HL-60/S4 treated with phorbol 12-myristate 13-acetate at 8.2 ng/mL for 4 days and 3 days (cell line): ENCODE data around the gene CDKAL1.
"Not testable (repeated sequence)": the region's sequence is repeated elsewhere in the genome, so short reads cannot be mapped to it uniquely, and the experiment has no call there.

ENCODE experiments used
- in situ Hi-C: fragments of 300-500 bp; cut with MboI; formaldehyde crosslinking; loops from 2 replicates; pipeline ENCODE4 v1.15.0; 2022; ENCODE audit warnings: low sequenced_read_pairs

The CDKAL1 gene

DNA sequence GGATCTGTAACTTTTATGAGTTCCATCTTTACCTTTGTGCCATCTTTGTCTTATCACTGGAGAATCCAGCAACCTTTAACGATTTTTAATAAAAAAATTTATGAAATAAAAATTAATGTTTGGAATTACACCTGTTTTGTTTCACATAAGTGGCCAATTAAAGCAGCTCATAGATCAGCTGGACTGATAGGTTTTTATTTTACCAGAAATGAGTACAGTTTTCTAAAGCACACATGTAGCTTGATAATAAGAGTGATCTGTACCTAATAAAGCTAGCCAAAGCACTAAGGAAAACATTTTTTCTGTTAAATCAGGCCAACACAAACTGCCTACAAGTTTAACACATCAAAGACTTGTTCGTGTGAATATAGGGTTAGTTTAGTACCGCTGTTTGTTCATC lies 500.1 kb downstream of the CDKAL1 start:
- in situ Hi-C loops = no loop called here

DNA sequence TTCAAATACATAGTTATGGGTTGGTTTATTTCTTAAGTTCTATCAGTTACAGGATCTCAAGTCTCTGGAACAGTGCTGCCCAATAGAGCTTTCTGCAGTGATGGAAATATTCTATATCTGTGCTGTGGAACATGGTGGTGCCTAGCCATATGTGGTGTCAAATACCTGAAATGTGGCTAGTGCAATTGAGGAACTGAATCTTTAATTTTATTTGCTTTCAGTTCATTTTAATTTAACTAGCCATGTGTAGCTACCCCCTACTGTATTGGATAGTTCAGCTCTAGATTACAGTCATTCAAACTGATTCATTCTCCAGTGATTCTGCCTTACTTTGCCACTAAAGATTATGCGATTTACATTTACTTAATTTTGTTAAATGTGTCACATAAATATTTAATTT lies 503.2 kb downstream of the CDKAL1 start:
- in situ Hi-C loops = no loop called here

DNA sequence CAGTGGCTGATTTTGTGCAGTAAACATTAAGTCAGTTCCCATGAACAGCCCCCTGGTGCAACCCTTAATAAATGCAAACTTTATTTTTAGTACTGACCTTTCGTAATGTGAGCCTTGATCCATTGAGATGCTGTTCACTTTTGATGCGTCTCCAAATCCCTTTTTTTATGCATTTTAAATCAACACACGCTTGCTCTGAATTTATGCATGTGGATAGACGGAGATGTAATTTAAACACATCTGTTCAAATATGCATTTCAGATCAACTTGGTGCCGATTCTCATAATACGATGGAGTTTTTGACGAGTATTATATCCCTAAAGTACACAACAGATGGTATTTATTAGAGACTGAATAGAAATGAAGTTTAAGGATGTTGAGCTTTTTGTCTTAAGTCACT lies 505.7 kb downstream of the CDKAL1 start:
- in situ Hi-C loops = no loop called here

DNA sequence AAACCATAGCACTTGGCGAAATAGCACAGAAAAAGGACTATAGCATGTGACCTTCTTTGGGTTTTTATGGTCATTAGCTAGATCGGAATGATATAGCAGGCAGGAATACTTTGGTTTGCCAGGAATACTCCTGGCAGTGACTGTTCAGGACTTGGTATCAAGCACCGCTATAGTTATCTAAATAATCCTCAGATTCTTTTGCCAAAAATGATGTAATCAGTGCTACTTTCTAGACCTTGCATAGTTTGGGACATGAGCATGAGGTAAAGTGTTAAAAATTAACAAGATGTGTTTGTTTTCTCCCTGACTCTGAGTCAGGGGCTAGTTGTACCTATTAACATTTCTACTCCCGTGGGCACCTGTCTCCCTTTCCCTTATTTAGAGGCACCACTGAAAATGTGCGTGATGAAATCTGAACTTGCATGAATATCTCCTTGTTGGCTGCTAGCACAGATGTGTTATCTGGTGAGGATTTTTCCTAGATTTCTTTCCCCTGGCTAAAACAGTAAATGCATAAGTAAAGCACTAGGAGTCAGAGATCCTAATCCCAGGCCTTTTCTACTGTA lies 511.0 kb downstream of the CDKAL1 start:
- in situ Hi-C loops = no loop called here

DNA sequence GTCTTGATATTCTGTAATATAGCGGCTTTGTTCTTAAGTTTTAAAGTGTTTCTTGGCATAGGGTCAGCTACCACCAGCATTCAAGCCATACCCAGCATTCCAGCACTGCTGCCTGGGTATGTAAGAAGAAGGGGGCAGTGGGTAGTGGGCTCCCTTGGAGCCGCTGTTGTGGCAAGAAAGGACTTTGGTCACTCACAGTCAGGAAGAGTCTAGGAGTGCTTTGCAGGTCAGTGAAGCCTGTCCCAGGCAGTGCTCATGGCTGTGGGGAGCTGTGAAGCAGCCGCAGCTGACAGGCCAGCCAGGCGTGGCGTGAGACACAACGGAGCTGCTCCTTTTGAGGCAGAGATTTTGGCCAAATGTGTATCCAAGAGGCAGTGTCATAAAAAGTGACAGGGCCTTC lies 512.0 kb downstream of the CDKAL1 start:
- in situ Hi-C loops = no loop called here

DNA sequence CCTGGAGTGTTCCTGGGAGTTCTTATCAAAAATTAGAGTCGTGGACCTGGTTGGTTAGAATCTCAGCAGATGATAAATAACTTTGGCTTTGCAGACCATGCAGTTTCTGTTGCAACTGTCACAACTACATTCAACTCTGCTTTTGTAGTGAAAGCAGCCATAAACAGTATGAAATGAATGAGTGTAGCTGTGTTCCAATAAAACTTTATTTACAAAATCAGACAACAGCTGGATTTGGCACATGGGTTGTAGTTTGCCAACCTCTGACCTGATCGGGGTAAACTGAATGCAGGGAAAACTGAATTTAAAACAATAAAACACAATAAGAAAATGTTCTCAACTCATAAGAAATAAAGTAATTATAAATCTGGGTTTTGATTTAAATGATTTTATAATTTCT lies 513.8 kb downstream of the CDKAL1 start:
- in situ Hi-C loops = no loop called here

DNA sequence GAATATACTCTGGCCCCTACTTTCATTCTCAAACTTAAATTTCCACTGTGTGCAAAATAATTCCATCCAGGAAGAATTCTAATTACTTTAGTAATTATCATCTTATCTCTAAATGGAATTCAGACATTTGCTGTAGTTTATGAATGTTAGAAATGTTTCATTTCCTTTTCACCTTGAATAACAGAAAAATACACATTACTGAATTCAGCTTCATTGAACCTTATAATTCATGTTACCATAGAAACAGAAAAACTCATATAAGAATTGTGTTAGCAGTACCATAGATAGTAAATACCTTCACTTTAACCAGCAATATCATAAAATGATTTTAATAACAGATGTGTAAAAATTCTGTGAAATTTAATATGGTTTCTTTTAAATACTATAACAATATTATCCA lies 514.9 kb downstream of the CDKAL1 start:
- in situ Hi-C loops = no loop called here

DNA sequence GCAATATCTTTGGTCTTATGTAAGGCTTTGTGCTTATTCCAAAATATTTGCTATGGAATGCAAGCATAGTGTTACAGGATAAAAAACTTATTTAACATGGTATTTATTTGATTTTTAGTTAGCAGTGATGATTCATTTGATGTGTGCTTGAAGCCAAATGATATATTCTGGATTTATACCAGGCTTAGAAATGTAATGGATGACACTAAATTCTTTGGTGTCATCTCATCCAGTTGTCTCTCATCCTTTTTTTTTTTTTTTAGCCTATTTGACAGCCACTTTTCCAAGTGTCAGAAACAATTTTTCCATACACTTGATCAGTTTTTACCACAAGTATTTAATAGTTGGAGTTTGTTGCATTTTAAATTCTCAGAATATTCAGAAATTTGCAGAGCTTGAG lies 515.3 kb downstream of the CDKAL1 start:
- in situ Hi-C loops = no loop called here

DNA sequence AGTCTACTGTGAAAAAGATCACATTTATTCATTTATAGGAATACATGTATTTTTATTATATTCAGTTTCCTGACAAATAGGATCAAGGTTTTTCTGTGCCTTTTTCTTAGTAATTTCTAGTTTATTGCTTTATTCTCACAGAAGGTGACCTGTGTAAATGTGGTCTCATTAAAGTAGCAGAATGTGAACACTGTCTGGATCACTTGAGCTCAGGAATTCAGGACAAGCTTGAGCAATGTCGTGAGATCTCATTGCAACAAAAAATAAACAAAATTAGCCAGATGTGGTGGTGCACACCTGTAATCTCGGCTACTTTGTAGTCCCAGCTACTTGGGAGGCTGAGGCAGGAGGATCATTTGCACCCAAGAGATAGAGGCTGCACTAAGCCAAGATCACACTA lies 516.7 kb downstream of the CDKAL1 start:
- in situ Hi-C loops = no loop called here

DNA sequence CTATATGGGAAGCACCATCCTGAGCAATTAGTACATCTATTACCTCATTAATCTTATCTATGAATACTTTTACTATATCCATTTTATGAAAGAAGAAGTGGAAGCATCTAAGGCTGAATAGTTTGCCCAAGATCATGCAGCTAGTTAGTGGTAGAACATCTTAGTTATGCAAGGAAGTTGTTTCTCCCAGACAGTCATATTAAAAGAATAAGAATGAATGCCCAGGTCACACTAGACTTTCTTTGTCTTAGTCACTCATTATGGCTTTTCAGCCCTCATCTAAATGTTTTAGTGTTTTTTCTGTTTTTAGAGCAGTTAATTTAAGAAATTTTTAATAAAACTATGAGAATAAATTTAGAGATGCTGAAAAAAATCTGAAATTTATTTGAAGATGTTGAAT lies 517.5 kb downstream of the CDKAL1 start:
- in situ Hi-C loops = no loop called here

DNA sequence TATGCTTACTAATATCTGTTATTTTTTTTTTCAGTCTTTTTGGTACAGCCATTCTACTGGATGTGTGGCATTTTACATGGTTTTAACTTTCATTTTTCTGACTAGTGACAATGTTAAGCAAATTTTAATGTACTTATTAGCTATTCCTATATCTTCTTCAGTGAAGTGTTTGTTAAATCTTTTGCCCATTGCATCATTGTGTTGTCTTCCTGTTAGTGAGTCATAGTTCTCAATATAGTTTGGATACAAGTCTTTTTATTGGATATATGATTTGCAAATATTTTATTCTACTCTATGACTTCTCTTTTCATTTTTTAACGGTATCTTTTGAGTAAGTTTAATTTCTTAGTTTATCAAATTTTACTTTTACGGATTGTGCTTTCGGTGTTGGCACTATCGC lies 519.4 kb downstream of the CDKAL1 start:
- in situ Hi-C loops = no loop called here

DNA sequence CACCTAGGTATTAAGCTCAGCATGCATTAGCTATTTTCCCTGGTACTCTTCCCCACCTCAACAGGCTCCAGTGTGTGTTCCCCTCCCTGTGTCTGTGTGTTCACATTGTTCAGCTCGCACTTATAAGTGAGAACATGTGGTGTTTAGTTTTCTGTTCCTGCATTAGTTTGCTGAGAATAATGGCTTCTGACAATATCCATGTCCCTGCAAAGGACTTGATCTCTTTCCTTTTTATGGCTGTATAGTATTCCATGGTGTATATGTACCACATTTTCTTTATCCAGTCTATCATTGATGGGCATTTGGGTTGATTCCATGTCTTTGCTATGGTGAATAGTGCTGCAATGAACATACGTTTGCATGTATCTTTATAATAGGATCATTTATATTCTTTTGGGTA lies 521.2 kb downstream of the CDKAL1 start:
- in situ Hi-C loops = not testable (repeated sequence)

DNA sequence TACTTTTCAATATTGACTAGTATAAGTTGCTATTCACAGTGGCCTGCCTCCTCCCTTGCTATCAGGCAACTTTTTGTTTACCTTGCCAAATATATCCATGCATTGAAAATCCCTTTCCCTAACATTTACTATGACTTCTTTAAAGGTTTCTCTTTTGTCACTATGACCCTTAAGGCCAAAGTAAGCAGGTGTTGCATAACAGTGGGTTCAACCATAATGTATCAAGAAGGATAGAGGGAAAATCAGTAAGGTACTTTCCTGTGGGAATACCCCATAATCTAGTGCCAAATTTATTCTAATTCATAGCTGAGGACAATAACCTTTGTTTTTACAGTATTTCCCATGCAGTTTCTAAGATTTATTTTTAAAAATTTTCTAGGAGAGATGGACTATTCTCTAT lies 527.6 kb downstream of the CDKAL1 start:
- in situ Hi-C loops = no loop called here

DNA sequence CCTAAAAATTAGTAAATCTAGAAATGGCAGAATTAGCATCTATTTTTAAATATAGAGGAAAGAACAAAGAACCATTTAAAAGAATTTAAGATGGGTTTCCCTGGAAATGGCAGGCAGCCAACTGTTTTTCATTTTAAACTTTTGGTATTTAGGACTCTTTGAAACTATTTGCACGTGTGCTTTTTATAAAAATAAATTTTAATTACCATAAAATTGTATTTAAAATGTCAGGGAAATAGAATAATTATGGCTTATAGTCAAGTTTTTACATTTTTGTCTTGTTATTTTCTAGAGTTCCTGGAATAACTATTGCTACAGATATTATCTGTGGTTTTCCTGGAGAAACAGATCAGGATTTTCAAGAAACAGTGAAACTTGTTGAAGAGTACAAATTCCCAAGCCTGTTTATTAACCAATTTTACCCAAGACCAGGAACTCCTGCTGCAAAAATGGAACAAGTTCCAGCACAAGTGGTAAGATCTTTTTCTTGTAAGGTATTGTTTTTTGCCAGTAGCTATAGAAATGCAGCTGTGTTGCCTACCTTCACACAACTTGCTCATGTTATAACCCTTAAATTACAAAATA lies 530.6 kb downstream of the CDKAL1 start:
- in situ Hi-C loops = no loop called here

DNA sequence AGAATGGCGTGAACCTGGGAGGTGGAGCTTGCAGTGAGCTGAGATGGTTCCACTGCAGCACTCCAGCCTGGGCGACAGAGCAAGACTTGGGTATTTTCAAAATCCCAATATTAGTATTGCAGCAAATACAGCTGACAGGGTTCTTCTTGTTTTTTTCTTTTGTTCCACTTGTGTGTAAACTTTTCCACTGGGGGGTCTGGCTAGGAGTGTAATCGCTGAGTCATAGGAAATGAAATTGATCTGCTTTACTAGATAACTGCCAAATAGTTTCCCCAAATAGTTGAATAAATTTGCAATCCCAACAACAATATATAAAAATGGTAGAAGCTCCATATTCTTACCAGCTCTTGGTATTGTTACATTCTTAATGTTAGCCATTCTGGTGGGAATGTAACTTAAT lies 533.3 kb downstream of the CDKAL1 start:
- in situ Hi-C loops = no loop called here

DNA sequence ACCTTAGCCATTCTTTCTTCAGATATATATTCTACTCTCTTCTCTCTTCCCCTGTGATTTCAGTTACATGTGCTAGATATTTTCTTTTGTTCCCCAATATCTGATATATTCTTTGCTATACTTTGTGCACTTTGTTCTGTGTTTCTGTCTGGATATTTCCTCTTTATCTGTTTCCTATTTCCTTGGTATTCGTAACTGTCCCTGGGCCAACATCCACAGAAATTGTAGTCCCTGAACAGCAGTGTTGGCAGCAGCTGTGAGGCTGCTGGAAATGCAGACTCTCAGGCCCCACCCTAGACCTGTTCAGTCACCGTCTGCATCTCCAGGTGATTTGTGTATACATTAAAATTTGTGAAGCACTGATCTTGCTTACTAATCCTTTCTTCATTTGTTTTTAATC lies 536.4 kb downstream of the CDKAL1 start:
- in situ Hi-C loops = no loop called here

DNA sequence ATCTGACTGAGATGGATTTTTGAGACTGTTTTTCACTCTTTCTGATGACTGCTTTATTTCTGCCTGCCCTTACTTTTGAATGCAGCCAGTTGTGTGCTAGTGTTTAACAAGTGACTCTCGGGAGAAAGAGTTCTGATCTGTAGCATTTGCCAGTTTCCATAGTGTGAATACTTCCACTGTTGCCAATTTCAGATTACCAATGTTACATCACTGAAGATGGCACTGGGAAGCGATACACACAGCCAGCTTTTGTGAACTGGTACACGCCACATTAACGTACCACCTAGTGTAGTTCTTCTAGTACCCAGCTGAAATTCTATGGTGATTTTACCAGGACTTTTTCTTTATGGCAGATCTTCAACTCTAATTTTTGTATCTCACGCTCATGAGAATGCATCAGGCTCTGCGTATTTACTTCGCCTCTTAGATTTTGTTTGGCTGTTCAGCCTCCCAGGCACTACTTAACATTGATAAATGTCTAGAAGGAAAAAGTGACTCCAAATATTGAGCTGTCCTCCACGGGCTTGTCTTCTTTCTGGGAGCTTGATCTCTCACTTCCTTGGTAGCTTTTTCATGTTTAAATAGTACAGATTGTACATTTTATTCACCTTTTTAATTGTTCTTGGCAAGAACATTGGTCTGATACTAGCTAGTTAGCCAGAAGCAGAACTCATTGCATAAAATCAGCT lies 537.7 kb downstream of the CDKAL1 start:
- in situ Hi-C loops = no loop called here

DNA sequence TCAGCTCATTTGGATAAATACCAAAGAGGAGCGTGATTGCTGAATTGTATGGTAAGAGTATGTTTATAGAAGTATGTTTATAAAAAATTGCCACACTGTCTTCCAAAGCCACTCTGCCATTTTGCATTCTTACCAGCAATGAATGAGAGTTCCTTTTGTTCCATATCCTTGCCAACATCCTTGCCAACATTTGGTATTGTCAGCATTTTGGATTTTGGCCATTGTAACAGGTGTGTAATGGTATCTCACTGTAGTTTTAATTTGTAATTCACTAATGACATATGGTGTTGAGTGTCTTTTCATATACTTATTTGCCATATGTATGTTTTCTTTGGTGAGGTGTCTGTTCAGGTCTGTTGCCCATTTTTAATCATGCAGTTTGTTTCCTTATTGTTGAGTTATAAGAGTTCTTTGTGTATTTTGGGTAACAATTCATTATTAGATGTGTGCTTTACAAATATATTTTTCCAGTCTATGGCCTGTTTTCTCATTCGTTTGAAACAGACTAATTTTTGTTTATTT lies 539.1 kb downstream of the CDKAL1 start:
- in situ Hi-C loops = no loop called here

DNA sequence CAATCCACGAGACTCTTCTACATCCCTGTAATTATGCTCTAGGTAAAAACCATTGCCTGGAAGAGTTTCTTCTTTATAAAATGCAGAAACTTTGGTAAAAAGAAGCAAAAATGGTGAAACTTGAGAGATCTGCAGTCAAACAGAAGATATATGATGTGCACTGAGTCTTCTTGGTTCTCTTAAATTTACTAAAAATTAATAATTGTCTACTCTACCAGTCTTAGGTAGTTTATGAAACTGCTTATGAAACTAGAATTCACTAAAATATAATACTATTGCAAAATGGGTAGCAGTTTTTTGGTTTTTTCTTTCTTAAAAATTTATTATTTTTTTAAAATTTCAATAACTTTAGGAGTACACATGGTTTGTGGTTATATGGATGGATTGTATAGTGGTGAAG lies 540.2 kb downstream of the CDKAL1 start:
- in situ Hi-C loops = no loop called here

DNA sequence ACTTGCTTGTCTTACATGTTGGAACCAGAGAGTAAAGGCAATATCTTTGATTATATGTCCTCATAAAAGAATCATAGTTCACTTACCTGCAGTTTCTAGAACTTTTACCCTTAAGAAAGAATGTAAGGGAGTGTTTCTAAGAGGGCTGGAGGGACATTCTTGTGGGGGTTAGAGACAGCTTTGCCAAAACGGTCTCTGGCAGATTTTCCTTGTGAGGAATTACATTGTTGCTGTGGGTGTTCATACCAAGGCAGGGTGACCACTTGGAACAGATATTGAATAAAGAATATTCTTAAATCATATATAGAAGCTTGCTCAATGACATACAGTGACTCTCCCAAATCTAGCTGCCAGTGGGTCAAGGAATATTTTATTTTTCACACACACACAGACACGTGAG lies 541.7 kb downstream of the CDKAL1 start:
- in situ Hi-C loops = no loop called here

DNA sequence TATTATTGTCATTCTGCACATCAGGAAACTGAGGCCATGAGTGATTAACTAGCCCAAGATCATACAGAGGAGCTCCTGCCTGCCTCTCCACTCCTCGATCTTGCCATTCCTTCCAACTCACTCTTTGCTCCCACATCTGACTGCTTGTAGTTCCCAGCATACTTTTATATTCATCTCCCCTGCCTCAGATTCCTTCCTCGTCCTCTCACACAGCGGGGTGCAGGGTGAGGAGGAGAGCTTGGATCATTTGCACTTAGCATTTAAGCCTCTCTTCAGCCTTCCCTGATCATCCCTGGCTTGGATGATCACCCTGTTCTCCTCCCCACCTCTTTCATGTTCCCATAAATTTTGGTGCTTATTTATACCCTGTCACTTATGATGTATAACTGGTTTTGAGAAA lies 544.2 kb downstream of the CDKAL1 start:
- in situ Hi-C loops = no loop called here

DNA sequence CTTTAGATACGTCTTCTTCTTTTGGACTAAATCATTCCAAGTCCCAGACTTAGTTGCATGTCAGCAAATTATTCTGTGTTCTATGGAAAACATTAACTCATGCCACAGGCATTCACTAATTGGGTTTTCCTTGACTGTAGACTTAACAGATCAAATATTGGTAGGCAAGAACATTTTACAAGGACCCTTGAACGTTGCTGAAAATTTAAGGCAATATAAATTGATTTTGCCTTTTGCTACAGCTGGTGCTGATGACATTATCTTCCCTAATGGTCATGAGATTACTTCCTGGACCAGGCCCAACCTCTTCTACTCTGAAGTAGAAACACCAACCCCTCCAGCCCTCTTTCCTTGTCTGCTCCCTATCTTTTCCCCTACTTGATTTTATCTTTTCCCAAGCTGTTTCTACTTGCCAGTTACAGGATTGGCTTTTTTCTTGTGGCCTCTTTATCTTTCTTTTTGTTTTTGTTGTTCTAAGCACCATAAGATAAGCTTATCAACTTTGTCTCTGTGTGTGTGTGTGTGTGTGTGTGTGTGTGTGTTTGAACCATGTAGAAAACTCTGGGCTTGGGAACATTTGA lies 545.3 kb downstream of the CDKAL1 start:
- in situ Hi-C loops = no loop called here
